ENCODE measurements around the gene RPL6.
"Not testable (repeated sequence)": the region's sequence is repeated elsewhere in the genome, so short reads cannot be mapped to it uniquely, and the experiment has no call there.

Gene RPL6

DNA sequence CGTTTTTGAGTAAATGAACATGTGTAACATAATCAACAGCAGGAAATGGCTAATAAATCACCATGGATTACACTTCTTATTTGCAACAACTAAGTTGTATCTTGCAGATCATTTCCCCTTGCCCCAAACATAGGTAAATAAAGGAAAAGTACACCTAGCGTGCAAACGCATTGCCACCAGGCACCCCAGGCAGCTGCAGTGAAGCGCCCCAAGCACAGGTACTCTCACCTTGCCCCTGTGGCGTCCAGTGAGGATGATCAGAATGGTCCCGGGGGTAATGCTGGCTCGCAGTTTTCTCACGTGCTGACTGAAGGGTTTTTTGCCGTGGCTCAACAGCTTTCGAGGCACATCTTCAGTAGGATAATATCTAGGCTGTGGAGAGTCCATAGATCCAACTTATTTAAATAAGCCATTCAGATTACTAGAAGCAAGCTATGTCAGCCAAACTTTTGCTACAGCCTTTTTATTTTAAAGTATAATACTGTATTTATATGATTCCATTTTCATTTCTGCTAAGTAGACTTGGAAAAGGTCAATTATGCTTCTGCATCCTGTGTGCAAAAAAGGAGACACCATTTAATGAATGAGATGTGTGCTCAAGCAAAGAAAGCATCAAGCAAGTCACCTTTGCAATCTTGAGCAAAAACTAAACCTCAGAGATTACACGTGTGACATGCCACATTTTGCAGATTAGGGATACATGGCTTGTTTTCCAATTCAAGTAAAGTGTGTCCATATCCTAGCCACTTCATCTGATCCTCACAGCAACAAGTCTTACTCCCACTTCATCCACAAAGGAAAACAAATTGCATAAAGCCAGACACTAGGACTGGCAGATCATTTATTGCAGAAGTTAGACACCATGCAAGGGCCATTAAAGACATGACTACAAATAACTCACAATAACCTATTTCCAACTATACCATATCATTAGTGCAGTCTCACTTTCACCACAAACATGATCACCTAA, 2.6 kb downstream of the RPL6 start:
- Histone ChIP-seq H3K27ac (no peak overlapping the region), H3K27me3 (no peaks in the 10 kb centered on the region), H3K4me1 (peaks cover 0 to 20% (median 14%) of the 10 kb centered on the region in 4 donors), H3K4me3 (no peak overlapping the region), H3K36me3 (peaks cover 35 to 45% (median 40%) of the 10 kb centered on the region in 3 donors), H3K9me3 (no peaks in the 10 kb centered on the region)
- no peak for DNase-seq
- intact Hi-C loops (cut with DNase I; ENCODE audit: low total_unique reads) = no loop called here
- TF ChIP-seq, protein P1, sequence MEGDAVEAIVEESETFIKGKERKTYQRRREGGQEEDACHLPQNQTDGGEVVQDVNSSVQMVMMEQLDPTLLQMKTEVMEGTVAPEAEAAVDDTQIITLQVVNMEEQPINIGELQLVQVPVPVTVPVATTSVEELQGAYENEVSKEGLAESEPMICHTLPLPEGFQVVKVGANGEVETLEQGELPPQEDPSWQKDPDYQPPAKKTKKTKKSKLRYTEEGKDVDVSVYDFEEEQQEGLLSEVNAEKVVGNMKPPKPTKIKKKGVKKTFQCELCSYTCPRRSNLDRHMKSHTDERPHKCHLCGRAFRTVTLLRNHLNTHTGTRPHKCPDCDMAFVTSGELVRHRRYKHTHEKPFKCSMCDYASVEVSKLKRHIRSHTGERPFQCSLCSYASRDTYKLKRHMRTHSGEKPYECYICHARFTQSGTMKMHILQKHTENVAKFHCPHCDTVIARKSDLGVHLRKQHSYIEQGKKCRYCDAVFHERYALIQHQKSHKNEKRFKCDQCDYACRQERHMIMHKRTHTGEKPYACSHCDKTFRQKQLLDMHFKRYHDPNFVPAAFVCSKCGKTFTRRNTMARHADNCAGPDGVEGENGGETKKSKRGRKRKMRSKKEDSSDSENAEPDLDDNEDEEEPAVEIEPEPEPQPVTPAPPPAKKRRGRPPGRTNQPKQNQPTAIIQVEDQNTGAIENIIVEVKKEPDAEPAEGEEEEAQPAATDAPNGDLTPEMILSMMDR (IDR thresholded peaks at IDR 0.05) = no peak

DNA sequence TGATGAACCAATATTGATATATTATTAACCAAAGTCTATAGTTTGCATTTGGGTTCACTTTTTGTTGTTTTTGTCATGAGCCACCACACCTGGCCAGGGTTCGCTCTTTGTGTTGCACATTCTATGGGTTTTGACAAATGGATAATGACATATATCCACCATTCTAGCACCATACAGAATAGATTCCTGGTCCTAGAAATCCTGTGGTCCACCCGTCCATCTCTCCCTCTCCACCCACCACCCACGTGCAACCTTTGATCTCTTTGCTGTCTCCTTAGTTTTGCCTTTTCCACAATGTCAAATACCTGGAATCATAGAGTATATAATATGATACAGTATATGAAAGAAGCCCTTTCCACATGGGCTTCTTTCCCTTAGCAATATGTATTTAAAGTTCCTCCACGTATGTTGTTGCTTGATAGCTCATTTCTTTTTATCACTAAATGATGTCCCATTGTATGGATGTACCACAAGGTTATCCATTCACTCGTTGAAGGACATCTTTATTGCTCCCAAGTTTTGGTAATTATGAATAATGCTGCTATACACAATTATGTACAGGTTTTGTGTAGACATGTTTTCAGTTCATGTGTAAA, 7.4 kb downstream of the RPL6 start:
- Histone ChIP-seq H3K4me1 (peaks cover 0 to 3% (median 0%) of the 10 kb centered on the region in 4 donors), H3K36me3 (peaks cover 24 to 33% (median 29%) of the 10 kb centered on the region in 3 donors), H3K4me3 (no peak overlapping the region), H3K9me3 (no peaks in the 10 kb centered on the region), H3K27ac (no peak overlapping the region), H3K27me3 (no peaks in the 10 kb centered on the region)
- intact Hi-C loops (cut with DNase I; ENCODE audit: low total_unique reads) = no loop called here
- no peak for DNase-seq
- TF ChIP-seq, protein P1 (IDR thresholded peaks at IDR 0.05) = no peak

DNA sequence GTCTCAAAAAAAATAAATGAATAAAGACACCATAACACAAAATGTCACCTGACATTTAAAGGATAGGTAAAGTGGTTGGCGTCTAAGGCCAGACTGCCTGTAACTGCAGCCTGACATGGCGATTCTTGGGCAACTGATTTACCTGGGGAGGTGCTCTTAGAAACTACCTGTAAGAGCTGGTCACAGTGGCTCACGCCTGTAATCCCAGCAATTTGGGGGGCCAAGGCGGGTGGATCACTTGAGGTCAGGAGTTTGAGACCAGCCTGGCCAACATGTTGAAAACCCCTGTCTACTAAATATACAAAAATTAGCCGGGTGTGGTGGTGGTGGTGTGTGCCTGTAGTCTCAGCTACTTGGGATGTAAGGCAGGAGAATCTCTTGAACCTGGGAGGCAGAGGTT, 8.4 kb downstream of the RPL6 start:
- intact Hi-C loops (cut with DNase I; ENCODE audit: low total_unique reads) = no loop called here
- no peaks in the 10 kb centered on the region for H3K27me3 ChIP-seq
- H3K4me3 ChIP-seq = no peak overlapping the region
- H3K27ac ChIP-seq = no peak overlapping the region
- no peak for DNase-seq
- no peaks in the 10 kb centered on the region for H3K4me1 ChIP-seq
- peaks cover 14 to 23% (median 20%) of the 10 kb centered on the region in 3 donors for H3K36me3 ChIP-seq
- H3K9me3 ChIP-seq = no peaks in the 10 kb centered on the region
- TF ChIP-seq, protein P1 (IDR thresholded peaks at IDR 0.05) = no peak

DNA sequence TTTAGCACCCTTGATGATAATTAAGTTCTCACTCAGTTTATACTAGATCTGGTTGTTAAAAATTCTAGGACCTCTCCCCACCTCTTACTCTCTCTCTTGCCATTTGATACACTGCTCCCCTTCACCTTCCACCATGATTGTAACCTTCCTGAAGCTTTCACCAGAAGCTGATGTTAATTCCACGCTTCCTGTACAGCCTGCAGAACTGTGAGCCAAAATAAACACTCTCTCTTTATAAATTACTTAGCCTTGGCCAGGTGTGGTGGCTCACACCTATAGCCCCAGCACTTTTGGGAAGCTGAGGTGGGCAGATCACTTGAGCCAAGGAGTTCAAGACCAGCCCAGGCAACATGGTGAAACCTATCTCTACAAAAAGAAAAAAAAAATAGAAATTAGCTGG, 16.1 kb downstream of the RPL6 start:
- Histone ChIP-seq H3K4me3 (no peak overlapping the region), H3K27ac (no peak overlapping the region), H3K27me3 (no peaks in the 10 kb centered on the region), H3K36me3 (no peaks in the 10 kb centered on the region), H3K9me3 (no peaks in the 10 kb centered on the region), H3K4me1 (no peaks in the 10 kb centered on the region)
- intact Hi-C loops (cut with DNase I; ENCODE audit: low total_unique reads) = no loop called here
- TF ChIP-seq, protein P1 (IDR thresholded peaks at IDR 0.05) = no peak
- DNase-seq = no peak

DNA sequence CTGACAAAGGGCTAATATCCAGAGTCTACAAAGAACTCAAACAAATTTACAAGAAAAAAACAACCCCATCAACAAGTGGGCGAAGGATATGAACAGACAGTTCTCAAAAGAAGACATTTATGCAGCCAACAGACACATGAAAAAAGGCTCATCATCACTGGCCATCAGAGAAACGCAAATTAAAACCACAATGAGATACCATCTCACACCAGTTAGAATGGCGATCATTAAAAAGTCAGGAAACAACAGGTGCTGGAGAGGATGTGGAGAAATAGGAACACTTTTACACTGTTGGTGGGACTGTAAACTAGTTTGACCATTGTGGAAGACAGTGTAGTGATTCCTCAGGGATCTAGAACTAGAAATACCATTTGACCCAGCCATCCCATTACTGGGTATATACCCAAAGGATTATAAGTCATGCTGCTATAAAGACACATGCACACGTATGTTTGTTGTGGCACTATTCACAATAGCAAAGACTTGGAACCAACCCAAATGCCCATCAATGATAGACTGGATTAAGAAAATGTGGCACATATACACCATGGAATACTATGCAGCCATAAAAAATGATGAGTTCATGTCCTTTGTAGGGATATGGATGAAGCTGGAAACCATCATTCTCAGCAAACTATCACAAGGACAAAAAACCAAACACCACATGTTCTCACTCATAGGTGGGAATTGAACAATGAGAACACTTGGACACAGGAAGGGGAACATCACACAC, 19.3 kb downstream of the RPL6 start:
- H3K27me3 ChIP-seq, H3K9me3 ChIP-seq, DNase-seq, H3K36me3 ChIP-seq, H3K27ac ChIP-seq, H3K4me1 ChIP-seq, H3K4me3 ChIP-seq: not testable (repeated sequence)
- intact Hi-C loops (cut with DNase I; ENCODE audit: low total_unique reads) = loop anchor here (10.0 kb wide), 2 partner anchors 135 to 195 kb away; no protein-coding TSS in a partner anchor

Data from tibial artery (tissue), 4 donors.